NCI-H1436 (cell line): ENCODE results near the gene CCDC148.

Experiments used
- DNase-seq: peaks from one replicate; lab custom pipeline; 2025; lab: John Stamatoyannopoulos, UW

CCDC148 gene

DNA sequence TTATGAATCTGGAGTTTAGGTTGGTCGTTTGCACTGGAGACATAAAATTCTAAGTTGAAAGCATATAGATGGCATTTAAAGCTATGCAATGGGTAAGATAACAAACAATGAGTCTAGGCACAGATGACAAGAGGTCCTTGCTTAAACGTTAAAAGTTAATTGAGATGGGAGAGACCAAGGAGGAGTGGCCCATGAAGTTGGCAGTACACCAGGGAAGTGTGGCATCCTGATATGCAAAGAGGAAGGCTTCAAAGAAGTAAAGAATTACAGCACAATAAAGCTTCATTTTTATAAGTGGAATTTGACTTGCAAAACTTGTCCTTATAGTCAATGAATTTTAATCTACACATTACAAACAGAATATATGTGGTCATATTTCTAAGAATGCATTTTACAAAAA, 331.7 kb downstream of the CCDC148 start:
- no peak for DNase-seq
